ENCODE measurements around the gene DPF3.

Gene DPF3

GRCh38 chr14:72715850-72716228 lies 178.1 kb downstream of the DPF3 start:
- no peak for DNase-seq (ENCODE audit: low spot score)

- DNase-seq (ENCODE audit: low spot score), result no peak
These were observed 178.6 kb downstream of the DPF3 start for GRCh38 chr14:72715215-72715849.

DNA sequence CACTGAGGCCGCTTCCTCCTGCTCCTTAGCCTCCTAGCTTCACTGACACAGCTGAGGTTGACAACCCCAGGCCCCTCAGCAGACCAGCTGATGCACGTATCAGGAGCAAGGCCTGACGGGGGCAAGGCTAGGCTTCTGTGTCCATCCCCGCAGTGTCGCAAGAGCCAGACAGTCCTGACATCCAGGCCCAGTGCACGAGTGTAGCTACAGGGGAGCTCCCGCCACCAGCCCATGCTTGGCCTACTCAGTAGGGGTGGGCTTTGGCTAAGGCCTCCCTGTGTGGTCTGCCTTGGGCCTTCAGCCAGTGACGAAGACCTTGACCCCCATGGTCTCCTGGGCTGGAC lies 179.1 kb downstream of the DPF3 start:
- DNase-seq (ENCODE audit: low spot score), result no peak

- no peak for DNase-seq (ENCODE audit: low spot score)
These were observed 179.8 kb downstream of the DPF3 start for GRCh38 chr14:72714094-72714493.

GRCh38 chr14:72711936-72712335 lies 182.0 kb downstream of the DPF3 start:
- DNase-seq (ENCODE audit: low spot score), result no peak

DNA sequence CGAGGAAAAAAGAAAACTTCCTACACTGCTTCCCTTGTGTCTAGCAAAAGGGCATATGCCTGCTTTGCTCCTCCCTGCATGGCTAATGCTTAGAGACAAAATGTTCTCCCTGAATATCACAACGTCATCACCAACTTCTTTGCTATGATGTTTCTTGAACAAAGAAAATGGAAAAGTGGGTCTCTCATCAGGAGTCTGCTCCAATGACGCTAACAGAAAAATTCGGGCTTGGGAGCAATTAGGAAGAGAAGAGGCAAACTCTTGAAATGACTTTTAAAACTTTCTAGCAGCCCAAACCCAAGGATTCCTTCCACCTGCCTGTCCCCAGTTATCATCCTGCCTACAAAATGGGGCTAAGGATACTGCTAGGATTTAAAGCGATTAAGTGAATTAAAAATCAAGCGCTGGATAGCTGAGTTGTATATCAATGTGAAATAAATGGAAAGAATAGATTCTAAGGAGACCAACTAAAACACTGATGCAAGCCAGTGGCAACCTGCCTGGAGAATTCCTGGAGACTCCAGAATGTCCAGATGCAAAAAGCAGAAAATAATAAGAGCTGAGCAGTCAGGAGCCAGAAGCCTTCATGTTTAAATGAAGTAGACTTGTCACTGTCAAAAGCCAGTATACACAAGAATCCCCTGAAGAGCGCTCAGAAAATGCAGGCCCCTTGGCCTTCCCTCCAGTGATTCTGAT lies 183.8 kb downstream of the DPF3 start:
- no peak for DNase-seq (ENCODE audit: low spot score)

- DNase-seq (ENCODE audit: low spot score), result no peak
These were observed 185.0 kb downstream of the DPF3 start for GRCh38 chr14:72708708-72709475.

DNA sequence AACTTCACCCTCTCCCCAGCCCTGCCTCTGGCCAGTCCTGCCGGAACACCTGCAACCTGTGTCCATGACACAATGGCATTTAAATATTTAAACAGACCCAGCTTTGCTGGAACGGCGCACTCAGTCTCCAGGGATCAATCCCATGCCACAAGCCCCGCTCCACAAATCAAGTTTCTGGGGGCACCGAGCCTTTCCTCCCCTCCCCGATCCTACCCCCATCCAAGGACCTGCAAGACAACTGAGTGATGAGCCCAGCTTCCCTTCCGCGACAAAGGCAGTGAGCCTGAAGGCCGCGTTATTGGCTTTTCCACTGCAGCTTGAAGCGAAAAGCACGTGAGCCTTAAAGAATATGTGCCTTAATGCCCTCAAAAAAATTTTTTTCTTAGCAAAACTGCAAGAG lies 185.7 kb downstream of the DPF3 start:
- no peak for DNase-seq (ENCODE audit: low spot score)

DNA sequence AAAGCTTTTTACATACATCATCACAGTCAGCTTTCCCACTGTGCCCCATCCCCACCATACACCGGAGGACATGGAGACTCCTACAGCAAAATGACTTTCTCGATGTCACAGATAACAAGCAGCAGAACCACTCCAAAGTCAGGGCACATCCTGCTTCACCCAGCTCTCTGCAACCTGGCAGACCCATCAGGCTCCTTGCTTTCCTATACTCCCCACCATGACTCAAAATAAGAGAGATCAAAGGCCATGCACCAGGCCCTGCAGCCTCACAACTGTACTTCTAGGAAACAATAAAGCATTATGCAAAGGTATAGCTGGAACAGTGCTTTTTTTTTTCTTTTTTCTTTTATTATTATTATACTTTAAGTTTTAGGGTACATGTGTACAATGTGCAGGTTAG lies 187.4 kb downstream of the DPF3 start:
- DNase-seq (ENCODE audit: low spot score), result no peak

GRCh38 chr14:72704502-72704901 lies 189.4 kb downstream of the DPF3 start:
- DNase-seq (ENCODE audit: low spot score), result no peak

GRCh38 chr14:72701605-72702004 lies 192.3 kb downstream of the DPF3 start:
- DNase-seq (ENCODE audit: low spot score), result no peak

- DNase-seq (ENCODE audit: low spot score), result no peak
These were observed 192.7 kb downstream of the DPF3 start for GRCh38 chr14:72701237-72701565.

DNA sequence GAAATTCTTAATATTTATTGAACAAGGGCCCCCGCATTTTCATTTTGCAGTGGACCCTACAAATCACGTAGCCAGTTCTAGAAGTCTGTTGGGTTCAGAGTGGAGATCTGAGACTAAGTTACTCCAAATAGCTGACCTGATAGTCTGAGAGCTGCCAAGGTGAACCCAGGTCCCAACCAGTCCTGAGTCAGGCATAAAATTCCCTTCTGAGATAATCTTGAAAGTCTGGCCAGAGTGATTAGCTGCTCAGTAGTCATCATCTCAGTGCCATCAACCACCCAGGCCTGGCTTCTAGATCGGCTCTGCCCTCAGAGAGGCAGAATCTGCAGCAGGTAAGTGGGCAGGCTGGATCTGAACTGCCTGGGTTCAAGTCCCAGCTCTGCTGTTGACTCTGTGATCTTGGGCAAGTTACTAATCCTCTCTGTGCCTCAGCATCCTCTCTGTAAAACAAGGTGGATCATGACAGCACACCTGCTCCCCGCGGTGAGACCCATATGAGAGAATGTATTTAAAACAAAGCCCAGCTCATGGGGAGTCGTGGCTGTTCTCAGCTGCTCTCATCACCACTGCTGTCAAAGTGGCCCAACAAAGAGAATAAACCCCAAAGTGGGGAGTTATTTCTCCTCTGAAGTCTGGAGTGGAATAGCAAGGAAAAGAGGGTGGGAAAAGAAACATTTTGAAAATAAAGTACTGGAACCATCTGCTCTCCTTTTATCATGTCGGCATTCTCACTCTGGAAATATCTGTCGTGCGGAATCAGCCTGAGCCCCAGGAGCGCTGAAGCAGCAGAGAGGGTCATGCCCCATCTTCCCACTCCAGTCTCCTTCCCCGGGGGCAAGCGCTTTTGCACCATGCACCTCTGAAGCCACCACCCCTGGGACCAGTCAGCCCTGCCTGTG lies 193.3 kb downstream of the DPF3 start:
- no peak for DNase-seq (ENCODE audit: low spot score)

- DNase-seq (ENCODE audit: low spot score), result no peak
These were observed 194.0 kb downstream of the DPF3 start for GRCh38 chr14:72699852-72700257.

GRCh38 chr14:72699443-72699842 lies 194.5 kb downstream of the DPF3 start:
- no peak for DNase-seq (ENCODE audit: low spot score)

- DNase-seq (ENCODE audit: low spot score), result no peak
These were observed 201.2 kb downstream of the DPF3 start for GRCh38 chr14:72692696-72693095.

GRCh38 chr14:72690324-72690723 lies 203.6 kb downstream of the DPF3 start:
- no peak for DNase-seq (ENCODE audit: low spot score)

- DNase-seq (ENCODE audit: low spot score), result no peak
These were observed 204.8 kb downstream of the DPF3 start for GRCh38 chr14:72688990-72689671.

DNA sequence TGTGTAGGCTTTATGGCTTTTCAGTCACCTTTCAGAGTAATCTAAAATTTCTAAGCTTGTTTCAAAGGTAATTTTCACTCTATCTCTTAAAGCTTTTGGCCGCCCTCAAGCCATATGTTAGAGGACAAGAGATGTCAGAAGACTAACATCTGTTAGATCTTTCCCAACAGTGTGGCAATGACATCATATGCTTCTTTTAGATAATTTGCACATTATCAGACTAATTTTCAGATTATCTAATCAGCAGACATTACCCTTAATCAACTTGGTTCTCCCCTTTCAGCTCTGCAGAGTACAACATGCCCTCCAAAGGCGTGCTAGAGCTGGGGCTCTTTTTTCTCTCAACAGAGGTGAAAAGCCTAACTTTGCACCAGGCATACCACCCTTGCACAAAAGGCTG lies 207.1 kb downstream of the DPF3 start:
- no peak for DNase-seq (ENCODE audit: low spot score)

- no peak for DNase-seq (ENCODE audit: low spot score)
These were observed 207.8 kb downstream of the DPF3 start for GRCh38 chr14:72686101-72686500.

GRCh38 chr14:72685456-72685855 lies 208.4 kb downstream of the DPF3 start:
- DNase-seq (ENCODE audit: low spot score), result no peak

DNA sequence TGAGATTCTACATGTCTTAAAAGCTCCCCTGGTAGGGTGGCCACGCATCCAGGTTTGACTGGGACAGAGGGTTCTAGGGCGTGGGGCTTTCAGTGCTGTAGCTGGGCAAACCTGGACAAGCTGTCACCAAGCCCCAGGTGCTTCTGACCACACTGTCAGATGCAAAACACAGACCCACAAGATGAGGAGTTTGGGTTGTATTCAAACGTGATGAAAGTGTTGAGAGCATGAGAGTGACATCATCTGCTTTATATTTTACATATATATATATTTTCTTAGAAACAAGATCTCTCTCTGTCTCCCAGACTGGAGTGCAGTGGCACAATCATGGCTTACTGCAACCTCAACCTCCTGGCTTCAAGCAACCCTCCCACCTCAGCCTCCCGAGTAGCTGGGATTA lies 210.1 kb downstream of the DPF3 start:
- no peak for DNase-seq (ENCODE audit: low spot score)
